Heart left ventricle (tissue), 13 donors: ENCODE data around the gene ADAMTS3.

Experiments used
- CTCF ChIP-seq, 12 donors: fragments of 200-600 bp; sonication (generic) in 4 of 12; IDR thresholded peaks; one replicate each; pipeline versions ENCODE4 v1.5.0 to v1.8.0; 2018 to 2022; ENCODE audit warnings: antibody characterized with exemption in 12 of 12, mild to moderate bottlenecking in 5 of 12
- POLR2A ChIP-seq, 2 donors: fragments of 450-650 bp; IDR thresholded peaks; one replicate each; pipeline ENCODE4 v1.6.1; 2017; ENCODE audit warnings: antibody characterized with exemption in 2 of 2, mild to moderate bottlenecking in 2 of 2, moderate library complexity in 2 of 2
- donor health status: ischemic (EF 13 %, LVEDD 7.1; RV severe dilation, severe dysfunction).
- donor health status: DM: no; HTN: yes; CAD: no.
- donor health status: DM: no; HTN: no; CAD: no.
- donor health status: ischemic (EF 25% LVEDD 6.9; RV normal size, moderate dysfunction).
- donor health status: ischemic (EF 25% LVEDD 5.7; RV mildly dilated, moderate dysfunction).
- donor health status: ischemic (EF 35%, LVEDD 5.7; RV mildly dilated, moderate dysfunction).
- donor health status: nonischemic (EF 11% LVEDD 7.7; RV severe dilation, severe dysfunction).
- donor health status: DM: yes; HTN: yes; CAD: no.
- donor health status: PGD.
- donor health status: ischemic (EF 29% LVEDD 5.4; RV normal size, mild dysfunction).
- donor health status: nonischemic (EF 23%, LVEDD 6.1; RV moderate dilation, normal function).

- TF ChIP-seq CTCF (IDR thresholded peaks at IDR 0.05) (no peak), POLR2A (IDR thresholded peaks at IDR 0.05) (no peak)
Measured at GRCh38 chr4:72429397-72429889, 139.6 kb downstream of the ADAMTS3 start.
